ENCODE measurements around the gene WDR49.

- TF ChIP-seq POLR2A (IDR thresholded peaks at IDR 0.05) = no peak
- TF ChIP-seq, protein P1, sequence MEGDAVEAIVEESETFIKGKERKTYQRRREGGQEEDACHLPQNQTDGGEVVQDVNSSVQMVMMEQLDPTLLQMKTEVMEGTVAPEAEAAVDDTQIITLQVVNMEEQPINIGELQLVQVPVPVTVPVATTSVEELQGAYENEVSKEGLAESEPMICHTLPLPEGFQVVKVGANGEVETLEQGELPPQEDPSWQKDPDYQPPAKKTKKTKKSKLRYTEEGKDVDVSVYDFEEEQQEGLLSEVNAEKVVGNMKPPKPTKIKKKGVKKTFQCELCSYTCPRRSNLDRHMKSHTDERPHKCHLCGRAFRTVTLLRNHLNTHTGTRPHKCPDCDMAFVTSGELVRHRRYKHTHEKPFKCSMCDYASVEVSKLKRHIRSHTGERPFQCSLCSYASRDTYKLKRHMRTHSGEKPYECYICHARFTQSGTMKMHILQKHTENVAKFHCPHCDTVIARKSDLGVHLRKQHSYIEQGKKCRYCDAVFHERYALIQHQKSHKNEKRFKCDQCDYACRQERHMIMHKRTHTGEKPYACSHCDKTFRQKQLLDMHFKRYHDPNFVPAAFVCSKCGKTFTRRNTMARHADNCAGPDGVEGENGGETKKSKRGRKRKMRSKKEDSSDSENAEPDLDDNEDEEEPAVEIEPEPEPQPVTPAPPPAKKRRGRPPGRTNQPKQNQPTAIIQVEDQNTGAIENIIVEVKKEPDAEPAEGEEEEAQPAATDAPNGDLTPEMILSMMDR (IDR thresholded peaks at IDR 0.05) = no peak
Measured at GRCh38 chr3:167609156-167609555, 44.6 kb downstream of the WDR49 start.
